GM19395 (cell line): ENCODE measurements around the gene ENC1.

Source experiments
- ATAC-seq: cut with Tn5 transposase; IDR thresholded peaks from one replicate; pipeline ENCODE4 v1.9.1; 2021; ENCODE audit warnings: mild to moderate bottlenecking, moderate library complexity; ENCODE audit not compliant: unreplicated experiment

The ENC1 gene

DNA sequence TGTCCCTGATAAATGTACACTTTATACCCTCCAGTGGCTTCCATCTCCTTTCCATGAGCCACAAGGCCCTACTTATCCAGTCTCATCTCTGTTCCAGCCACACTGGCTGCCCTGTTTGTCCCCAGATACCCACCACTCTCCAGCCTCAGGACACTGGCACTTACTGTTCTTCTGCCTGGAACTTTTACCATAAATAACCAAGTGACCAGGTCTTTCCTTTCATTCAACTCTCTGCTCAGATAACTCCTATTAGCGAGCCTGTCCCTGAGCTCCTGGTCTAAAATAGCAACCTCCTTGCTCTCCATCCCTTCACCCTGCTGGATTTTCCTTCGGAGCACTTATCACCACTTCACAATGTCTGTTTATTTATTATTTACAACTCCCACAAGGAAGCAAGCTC lies 16.6 kb upstream of the ENC1 start:
- no peak for ATAC-seq

DNA sequence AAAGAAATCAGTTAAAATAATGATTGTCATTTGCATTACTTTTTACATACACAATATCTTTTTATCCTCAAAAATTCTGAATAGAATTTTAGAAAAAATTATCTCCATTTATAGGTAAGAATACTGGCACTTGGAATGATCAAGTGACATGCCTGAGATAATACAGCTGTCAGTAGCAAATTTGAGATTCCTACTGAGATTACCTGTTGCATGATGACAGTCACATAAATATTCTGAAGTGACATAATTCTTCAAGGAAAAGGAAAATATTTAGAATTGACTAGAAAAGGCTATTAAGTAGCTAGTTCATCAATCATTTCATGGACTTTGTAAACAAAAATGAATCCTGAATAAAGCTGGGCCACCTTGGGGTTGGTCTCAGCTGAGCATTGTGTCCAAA lies 15.2 kb upstream of the ENC1 start:
- ATAC-seq, result no peak

DNA sequence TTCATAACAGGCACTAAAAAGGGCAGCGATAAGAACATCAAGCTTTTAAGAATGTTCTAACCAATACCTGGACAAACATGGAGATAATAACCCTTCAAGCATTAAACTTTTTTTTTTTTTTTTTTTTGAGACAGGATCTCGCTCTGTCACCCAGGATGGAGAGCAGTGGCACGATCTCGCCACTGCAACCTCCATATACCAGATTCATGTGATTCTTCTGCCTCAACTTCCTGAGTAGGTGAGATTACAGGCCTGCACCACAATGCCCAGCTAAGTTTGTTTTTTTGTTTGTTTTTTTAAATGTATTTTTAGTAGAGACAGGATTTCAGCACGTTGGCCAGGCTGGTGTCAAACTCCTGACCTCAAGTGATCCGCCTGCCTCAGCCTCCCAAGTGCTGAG lies 14.7 kb upstream of the ENC1 start:
- no peak for ATAC-seq

DNA sequence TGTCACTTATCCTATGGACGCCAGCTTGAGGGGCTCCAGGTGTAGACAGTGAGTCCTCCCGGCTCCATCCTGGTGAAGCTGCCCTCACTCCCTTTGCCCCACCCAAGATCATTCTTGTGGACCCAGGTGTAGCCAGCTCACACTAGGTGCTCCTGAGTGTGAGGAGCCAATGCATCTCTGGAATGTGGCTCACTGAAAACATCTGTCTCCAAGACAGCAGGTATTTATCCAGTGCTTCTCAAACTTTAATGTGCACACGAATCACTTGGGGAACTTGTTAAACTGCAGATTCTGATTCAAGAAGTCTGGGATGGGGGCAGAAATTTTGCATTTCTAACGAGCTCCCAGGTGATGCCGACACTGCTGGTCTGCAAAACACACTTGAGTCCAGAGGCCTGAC lies 13.5 kb upstream of the ENC1 start:
- no peak for ATAC-seq

DNA sequence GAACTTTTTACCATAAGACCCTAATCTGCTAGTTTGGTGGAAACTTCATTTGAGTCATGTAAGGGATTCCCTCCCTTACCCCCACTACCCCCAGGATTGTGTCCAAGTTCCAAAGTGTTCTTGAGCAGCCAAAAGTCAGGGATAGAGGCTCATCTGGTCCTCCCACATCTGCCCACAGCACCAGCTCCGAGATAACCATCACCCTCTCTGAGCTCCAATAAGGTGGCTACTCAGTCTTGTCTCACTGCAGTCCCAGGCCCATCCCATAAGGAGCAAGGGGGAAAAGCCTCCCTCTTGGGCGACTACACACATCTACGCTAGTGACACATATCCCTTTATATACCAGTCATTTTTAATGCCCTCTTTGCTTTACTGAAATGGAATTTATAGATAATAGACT lies 12.0 kb upstream of the ENC1 start:
- ATAC-seq, result no peak

DNA sequence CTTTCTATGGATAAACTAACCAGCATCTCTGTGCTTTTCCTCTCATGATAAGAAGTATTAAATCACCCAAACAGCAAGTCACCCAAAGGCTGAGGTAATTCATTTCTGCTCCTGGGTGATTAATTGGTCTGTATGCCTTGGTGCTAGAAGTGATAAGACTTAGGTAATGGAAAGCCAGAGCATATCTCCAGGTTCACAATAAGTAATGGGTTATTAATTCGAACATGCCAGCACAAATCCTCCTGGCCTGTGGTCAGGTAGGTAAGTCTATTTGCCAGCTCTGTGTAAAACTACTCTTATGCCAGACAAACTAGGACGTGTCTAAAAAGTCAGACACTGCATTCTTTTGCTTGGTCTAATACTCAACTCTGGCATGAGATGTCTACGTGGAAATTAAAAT lies 11.2 kb upstream of the ENC1 start:
- no peak for ATAC-seq

DNA sequence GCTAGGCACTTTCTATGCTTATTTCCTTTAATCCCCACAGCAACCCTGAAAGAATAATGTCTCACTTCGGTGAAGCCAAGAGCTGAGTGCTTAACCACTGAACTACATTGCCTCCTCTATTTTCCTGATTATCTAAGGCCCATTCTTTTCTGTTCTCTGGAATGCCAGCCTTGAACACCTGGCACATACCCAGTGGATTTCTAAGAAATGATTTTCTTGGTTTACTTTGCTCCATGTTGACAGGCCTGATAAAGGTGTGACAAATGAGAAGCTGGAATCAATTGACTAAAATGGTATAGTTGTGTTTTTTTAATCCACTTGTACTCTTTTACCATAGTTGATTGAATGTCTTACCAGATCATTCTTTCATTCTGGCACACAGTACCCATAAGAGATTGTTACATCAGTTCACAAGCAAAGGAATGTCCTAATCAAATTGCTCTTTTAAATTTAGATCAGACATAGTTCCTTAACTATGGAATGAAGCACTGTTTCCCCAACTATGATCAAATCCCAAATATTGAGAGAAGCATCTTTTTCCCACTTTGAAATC lies 9.0 kb upstream of the ENC1 start:
- ATAC-seq, result no peak

DNA sequence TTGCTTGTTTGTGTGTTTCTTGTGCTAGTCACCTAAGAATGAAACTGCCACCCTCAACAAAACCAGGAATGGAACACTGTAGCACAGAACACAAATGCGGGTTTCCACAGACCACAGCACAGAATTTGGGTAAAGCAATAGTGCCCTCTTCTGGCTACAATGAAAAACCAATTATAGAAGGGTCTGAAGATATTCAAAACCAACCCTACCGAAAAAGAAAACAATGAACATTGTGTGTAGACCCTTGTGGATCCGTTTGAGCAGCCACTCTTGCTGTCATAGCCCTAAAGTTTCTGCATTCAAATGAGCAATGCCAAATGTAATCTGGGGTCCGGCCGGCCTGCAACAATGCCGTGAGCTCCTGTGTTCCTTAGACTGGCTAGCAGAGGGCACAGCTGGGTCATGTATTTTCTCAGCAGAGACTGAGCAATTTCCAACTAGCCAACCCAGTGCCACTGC lies 8.3 kb upstream of the ENC1 start:
- ATAC-seq, result peak; percentile 82

DNA sequence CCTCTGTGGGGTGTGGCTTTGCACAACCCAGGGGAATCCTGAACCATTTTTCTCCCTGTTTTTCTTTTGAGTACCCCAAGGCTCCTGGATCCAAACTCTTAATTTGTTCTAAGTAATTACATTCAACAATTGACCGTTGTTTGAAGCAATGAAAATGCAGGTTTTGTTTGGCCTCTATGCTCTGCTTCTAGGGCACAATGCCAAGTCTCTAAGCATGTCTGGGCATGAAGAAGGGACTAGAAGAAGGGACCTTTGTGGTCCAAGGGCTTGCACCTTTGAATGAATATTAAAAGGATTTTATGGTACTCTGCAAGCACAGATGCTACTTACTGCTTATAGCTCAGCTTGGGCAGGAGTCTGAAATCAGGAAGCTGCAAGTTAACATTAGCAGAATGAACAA lies 6.6 kb upstream of the ENC1 start:
- ATAC-seq, result no peak

DNA sequence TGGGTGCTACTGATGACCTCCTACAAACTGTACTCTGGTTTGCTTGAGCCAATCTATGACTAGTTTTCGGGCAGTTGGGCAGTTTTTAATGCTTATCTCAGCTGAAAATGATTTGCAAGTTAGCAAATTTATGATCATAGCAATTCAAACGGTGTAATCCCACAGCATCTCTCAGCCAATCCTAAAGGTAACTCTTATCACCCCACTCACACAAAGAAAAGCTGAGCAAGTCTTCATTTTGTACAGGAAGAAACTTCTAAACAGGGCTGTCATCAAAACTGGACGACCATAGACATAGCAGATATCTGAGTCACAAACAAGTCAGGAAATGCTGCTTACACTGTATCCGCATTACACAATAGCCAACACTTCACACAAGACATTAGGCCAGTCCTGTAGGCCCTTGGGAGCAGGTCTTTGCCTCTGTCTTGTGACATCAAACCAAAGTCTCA lies 2.6 kb upstream of the ENC1 start:
- ATAC-seq, result no peak

DNA sequence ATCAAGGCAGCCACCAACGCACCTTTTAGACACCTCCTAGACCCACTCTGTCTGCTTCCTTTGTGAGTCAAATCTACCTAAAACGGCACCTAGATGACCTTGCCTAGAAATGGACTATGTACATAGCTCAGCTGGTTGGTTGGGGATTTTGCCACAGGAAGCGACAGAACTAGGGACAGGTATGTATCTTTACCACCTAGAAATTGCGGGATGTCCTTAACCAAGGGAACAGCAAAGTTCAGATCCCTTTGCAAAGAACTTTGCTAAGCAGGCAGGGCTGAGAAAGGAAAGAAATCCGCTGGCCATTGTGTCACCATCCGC lies 2.0 kb upstream of the ENC1 start:
- no peak for ATAC-seq

DNA sequence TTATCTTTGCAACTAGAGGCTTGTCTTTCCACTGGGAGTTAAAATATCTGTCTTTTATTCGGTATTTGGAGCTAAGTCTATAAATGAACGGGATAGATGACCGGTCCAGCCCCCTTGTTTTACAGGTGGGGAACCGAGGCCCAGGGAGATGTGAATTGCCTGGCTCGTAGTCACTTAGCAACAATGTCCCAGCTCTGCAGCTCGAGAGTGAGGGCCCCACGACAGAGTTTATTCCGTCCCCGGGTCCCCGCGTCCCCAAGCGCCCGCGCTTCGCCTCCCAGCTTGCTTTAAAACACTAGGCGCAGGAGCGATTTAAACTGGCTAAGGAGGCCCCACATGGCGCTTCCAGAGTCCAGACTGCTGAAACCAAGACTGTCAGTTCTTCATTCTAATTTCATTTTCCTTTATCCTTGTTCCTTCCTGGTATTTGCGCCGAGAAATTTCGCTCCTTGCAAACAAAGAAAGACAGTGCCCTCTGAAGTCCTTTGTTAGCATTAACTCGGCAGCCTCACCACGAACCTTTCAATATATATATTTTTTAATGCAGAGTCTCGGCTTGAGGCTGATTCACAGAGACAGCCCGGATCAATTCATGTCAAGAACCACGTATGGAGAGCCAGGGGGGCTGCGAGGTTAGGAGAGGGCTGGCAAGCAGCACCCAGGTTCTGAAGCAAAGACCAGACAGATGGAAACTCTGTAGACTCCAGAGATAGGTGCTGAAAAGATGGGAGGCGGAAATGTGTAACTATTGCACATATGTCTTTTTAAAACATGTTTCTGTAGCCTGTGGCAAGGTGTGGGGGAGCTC lies 1.4 kb upstream of the ENC1 start:
- ATAC-seq, result no peak

DNA sequence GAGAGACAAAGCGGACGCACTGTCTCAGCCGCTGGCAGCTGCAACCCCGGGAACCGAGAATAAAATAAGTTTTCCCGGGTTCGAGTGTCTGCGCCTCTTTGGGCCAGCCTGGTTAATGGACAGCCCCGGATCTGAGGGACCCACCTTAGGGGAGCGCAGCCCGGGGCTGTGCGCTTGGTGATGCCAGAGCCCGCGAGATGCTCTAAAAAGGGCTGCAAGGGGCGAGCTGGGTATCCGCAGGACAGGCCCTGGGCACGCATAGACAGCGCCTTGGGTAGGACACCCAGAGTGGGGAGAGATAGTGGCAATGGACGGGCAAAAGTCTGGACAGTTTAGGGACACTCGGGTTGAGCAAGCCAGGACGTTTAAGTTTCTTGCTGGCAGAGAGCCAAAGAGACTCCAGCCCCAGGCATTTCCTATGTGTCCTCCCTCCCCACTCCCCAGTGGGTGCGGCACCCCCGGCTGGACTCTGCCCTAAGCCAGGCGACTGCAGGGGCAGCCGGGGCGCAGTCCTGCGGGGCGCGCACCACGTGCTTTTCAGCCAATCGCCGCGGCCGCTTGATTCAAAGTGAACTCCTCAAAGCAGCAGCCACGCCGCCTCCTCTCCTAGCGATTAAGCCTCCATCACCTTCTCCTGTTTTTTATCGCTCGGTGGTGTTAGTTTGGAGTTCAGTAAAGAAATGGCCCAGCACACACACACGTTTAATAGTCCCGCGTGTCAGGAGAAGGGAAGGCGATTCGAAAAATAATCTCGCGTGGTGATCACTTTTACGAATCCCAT lies 616 bp upstream of the ENC1 start:
- peak; percentile 24 for ATAC-seq

DNA sequence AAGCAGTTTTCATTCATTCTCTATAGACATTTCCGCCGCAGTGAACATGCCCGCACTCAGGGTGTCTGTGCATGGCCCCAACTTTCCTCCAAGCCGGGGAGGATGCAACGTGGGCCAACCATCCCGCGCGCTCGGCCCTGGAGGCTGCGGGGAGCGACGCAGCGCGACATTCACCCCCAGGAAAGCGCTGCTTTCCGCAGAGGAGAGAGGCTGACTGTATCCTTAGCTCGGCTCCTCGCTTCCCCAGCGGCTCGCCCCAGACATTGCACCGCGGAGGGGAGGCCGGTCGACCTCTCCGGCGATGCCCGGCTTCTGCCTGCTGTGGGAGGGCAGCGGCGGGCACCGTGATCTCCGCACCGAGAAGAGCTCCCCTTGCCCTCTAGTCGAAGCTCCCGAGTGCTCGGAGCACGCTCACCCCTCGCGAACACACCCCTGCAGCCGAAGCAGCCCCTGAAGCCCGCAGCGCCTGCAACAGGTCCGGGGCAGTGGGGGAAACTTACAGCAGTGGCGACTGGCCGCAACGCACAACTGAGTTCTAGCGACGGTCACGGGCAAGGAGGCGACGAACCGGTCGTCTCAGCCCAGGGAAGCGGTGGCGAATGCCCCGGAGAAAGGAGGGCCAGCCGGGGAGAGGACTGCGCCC lies 600 bp downstream of the ENC1 start:
- peak; percentile 32 for ATAC-seq

DNA sequence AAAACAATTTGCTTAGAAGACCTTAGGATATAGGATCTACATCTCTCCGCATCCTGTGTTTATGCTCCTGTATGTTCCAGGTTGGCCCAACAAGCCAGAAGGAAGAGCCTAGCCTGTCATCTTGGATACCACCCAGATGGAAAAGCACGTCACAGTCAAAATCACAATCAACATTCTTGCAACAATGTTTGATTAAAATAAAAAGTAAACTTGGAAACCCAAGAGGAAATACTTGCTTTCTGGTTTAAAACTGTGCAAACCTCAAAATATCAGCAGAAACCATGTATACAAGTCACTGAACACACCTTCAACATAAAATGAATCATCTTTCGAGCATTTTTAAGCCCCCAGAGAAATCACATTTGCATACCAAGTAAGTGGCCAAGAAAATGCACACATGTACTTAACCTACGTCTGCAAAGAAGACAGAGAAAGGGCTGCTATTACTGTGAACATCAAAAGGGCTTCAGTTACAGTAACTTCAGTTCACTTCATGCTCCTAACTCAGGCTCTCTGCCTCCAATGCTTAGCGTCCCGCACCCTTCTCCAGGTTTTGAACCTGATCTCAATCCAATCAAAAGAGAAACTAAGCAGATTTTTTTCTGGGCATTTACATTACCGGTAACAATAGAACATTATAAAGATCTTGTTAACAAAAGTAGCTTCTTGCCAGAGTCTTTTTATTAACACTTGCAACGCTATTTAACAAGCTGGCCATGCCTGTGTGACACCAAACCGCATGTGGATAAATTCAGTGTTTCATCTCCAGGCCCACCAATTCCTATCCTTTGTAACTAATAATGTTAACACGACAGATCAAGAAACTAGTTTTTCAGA lies 1.3 kb downstream of the ENC1 start:
- peak; percentile 32 for ATAC-seq

DNA sequence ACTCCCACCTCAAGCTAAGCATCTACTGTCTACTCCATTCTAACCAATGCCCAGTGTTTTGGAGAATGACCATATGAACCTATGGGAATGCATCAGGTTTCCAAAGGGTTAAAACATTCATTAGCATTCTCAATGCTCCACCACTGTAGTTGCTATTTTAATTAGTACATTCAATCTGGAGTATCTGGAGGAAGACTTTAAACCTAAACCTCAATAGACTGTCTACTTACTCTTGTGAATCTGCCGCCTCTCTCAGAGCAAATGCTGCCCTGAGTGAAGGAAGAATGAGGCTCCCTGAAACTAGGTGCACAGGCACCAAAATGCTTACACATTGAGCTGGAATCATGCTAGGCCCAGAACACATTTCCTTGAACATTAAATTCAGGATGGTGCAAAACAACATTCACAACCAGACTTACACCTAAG lies 2.0 kb downstream of the ENC1 start:
- no peak for ATAC-seq

DNA sequence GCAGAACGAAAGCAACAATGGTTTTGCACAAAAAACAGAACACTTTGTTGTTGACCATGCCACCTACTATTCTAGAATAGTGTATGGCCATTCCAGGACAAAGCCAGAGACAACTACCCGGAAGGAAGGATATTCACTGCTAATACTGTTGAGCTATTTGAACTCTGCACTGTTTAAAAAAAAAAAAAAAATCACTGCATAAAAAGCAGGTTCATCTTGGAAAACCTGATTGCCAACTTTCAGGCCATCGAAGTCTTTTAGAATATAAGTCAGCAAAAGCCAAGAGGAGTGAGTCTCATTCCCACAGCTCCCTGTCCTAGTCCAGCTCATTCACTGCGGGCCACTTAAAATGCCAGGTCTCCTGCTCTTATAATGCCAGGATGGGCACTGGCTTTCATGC lies 4.0 kb downstream of the ENC1 start:
- no peak for ATAC-seq

DNA sequence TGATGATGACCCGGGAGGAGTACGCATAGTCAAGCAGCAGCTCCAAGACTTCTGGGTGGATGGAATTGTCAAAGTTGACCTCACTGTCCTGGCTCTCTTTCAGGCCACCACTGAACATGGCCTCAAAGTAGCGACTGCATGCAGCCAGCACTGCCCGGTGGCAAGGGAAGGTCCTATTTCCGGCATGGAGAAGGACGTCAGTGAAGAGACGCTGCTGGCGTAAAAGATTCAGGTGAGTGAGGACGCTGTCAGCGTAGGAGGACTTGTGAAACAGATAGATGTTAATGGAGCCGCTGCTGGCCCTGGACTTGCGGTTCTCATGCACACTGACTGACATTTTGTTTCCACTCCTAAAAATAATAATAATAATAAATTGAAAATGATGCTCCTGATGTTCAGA lies 4.4 kb downstream of the ENC1 start:
- ATAC-seq, result no peak

DNA sequence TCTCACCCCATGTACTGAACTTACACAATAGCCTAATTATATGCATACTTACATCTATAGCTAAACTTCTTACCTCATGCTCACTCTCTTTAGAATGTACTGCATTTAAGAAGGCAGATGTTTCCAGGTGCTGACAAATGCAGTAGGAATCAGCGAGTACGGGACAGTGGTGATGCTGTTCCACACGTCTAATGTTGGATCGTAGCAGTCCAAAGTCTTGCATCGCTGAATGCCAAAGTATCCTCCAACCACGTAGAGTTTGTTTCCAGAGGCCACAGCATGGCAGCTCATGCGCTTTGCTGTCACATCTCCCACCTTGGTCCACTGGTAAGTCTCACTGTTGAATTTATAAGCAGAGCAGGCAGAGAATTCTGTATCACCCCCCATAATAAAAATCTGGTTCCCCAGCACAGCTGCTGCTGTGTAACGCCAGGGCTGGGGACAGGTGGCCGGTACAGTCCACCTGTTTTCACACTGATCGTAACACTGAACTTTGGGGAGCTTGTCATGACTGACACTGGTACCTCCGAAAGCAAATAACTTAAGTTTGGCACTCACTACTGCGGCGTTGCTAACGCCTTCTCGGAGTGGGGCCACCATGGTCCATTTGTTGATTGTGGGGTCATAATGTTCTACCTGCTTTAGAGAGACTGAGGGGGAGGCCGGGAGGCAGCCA lies 5.8 kb downstream of the ENC1 start:
- no peak for ATAC-seq

DNA sequence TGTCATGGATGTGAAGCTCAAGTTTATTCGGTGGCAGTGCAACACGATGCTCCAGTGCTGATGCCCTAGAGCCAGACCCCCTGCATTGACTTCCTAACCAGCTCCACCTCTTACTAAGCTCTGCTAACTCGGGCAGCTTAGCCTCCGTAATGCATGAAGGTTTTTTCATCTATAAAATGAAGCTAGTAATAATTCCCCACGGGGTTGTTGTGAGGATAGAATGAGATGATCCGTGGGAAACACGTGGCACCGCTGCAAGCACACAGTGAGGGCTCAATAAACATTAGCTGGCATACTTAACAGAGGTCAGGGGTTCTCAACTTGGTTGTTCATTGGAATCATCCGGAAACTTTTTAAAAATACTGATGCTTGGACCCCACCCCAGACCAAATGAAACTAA lies 6.8 kb downstream of the ENC1 start:
- ATAC-seq, result no peak
